GM06990 (cell line): ENCODE results near the gene ZGPAT.

Experiments
- DNase-seq: peaks from one replicate; pipeline ENCODE4 v3.0.0-alpha.2; 2011; ENCODE audit not compliant: insufficient read length; ENCODE audit errors: extremely low read depth
- H3K27me3 ChIP-seq: replicated peaks from 2 replicates; pipeline ENCODE4 v1.6.0; 2011; ENCODE audit warnings: low read length; ENCODE audit not compliant: control insufficient read depth, insufficient read depth
- H3K36me3 ChIP-seq: 2 replicates; pipeline ENCODE4 v1.5.1; 2011; ENCODE audit warnings: low read length; ENCODE audit not compliant: control insufficient read depth, insufficient read depth
- H3K4me3 ChIP-seq: replicated peaks from 2 replicates; pipeline ENCODE4 v1.5.1; 2011; ENCODE audit warnings: low read depth, mild to moderate bottlenecking, control low read depth, low read length
- CTCF ChIP-seq: IDR thresholded peaks from 2 replicates; pipeline ENCODE4 v1.5.1; 2011; ENCODE audit warnings: low read length, control low read depth, mild to moderate bottlenecking, inconsistent platforms; ENCODE audit not compliant: insufficient read depth, poor library complexity, severe bottlenecking

The ZGPAT gene

GRCh38 chr20:63755933-63756647 is 48.3 kb downstream of the ZGPAT start:
- no peak for DNase-seq
- TF ChIP-seq CTCF = no peak
- Histone ChIP-seq H3K27me3 (no peaks in the 10 kb centered on the region), H3K36me3 (no peaks in the 10 kb centered on the region), H3K4me3 (no peak overlapping the region)

- H3K4me3 ChIP-seq = no peak overlapping the region
- no peaks in the 10 kb centered on the region for H3K27me3 ChIP-seq
- TF ChIP-seq CTCF = no peak
- no peaks in the 10 kb centered on the region for H3K36me3 ChIP-seq
- no peak for DNase-seq
Measured at GRCh38 chr20:63756648-63756991, 48.8 kb downstream of the ZGPAT start.

- no peak overlapping the region for H3K4me3 ChIP-seq
- TF ChIP-seq CTCF = no peak
- H3K36me3 ChIP-seq = no peaks in the 10 kb centered on the region
- no peaks in the 10 kb centered on the region for H3K27me3 ChIP-seq
- DNase-seq = no peak
Measured at GRCh38 chr20:63758152-63758551, 50.3 kb downstream of the ZGPAT start.

- Histone ChIP-seq H3K4me3 (no peak overlapping the region), H3K36me3 (no peaks in the 10 kb centered on the region), H3K27me3 (no peaks in the 10 kb centered on the region)
- TF ChIP-seq CTCF = no peak
- DNase-seq = no peak
Measured at GRCh38 chr20:63759377-63759901, 51.6 kb downstream of the ZGPAT start.

GRCh38 chr20:63765082-63765873 is 57.4 kb downstream of the ZGPAT start:
- no peak for DNase-seq
- no peaks in the 10 kb centered on the region for H3K27me3 ChIP-seq
- no peak for TF ChIP-seq CTCF

More at GRCh38 chr20:63765082-63765873, 57.4 kb downstream of the ZGPAT start:
- H3K36me3 ChIP-seq = no peaks in the 10 kb centered on the region
- no peak overlapping the region for H3K4me3 ChIP-seq
